Measurements from ENCODE around the gene DYNLRB1. TPM values are rescaled to one million over a fixed set of nuclear protein-coding genes. Genes with fewer than 3 reads are reported as not detected.

DYNLRB1 gene
- total and polyA plus RNA-seq, 2 of the 13 experiments (the other 11 are each of a cell fraction or from before 2014, with no cell fraction given): 140 to 244 TPM

- TF ChIP-seq, protein P1, sequence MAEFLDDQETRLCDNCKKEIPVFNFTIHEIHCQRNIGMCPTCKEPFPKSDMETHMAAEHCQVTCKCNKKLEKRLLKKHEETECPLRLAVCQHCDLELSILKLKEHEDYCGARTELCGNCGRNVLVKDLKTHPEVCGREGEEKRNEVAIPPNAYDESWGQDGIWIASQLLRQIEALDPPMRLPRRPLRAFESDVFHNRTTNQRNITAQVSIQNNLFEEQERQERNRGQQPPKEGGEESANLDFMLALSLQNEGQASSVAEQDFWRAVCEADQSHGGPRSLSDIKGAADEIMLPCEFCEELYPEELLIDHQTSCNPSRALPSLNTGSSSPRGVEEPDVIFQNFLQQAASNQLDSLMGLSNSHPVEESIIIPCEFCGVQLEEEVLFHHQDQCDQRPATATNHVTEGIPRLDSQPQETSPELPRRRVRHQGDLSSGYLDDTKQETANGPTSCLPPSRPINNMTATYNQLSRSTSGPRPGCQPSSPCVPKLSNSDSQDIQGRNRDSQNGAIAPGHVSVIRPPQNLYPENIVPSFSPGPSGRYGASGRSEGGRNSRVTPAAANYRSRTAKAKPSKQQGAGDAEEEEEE (CRISPR knock-in tag; IDR thresholded peaks at IDR 0.05; ENCODE audit: borderline replicate concordance): 0 out of 2 replicates have a peak, but pooled peaks have one; percentile 3
- TF ChIP-seq ZNF709 (CRISPR knock-in tag; IDR thresholded peaks at IDR 0.05) (peak; percentile 44; the same call in 1 of the 2 replicates), RBM39 (IDR thresholded peaks at IDR 0.05; ENCODE audit: low read depth, low read length, poor library complexity, severe bottlenecking) (peak; percentile 97), SP4 (CRISPR knock-in tag; IDR thresholded peaks at IDR 0.05) (peak; percentile 73; the same call in 1 of the 2 replicates), MTF2 (CRISPR knock-in tag; IDR thresholded peaks at IDR 0.05; ENCODE audit: borderline replicate concordance) (0 out of 2 replicates have a peak, but pooled peaks have one; percentile 81), ZNF383 (CRISPR knock-in tag; IDR thresholded peaks at IDR 0.05; ENCODE audit: borderline replicate concordance) (peak; percentile 75; the same call in 1 of the 2 replicates), CHCHD3 (CRISPR knock-in tag; IDR thresholded peaks at IDR 0.05) (no peak), STAT5B (CRISPR knock-in tag; IDR thresholded peaks at IDR 0.05) (peak; percentile 85; the same call in 1 of the 2 replicates), MAF1 (CRISPR knock-in tag; IDR thresholded peaks at IDR 0.05; ENCODE audit: borderline replicate concordance) (0 out of 2 replicates have a peak, but pooled peaks have one; percentile 55), HINFP (CRISPR knock-in tag; IDR thresholded peaks at IDR 0.05; ENCODE audit: low read depth) (no peak; the same call in 1 of the 2 replicates), JDP2 (CRISPR knock-in tag; IDR thresholded peaks at IDR 0.05; ENCODE audit: borderline replicate concordance) (no peak), ZSCAN21 (CRISPR knock-in tag; IDR thresholded peaks at IDR 0.05; ENCODE audit: borderline replicate concordance) (peak; percentile 75; the same call in 1 of the 2 replicates), ZMYM3 (CRISPR knock-in tag; IDR thresholded peaks at IDR 0.05) (no peak; the same call in 1 of the 2 replicates)
- TF ChIP-seq, protein P2, sequence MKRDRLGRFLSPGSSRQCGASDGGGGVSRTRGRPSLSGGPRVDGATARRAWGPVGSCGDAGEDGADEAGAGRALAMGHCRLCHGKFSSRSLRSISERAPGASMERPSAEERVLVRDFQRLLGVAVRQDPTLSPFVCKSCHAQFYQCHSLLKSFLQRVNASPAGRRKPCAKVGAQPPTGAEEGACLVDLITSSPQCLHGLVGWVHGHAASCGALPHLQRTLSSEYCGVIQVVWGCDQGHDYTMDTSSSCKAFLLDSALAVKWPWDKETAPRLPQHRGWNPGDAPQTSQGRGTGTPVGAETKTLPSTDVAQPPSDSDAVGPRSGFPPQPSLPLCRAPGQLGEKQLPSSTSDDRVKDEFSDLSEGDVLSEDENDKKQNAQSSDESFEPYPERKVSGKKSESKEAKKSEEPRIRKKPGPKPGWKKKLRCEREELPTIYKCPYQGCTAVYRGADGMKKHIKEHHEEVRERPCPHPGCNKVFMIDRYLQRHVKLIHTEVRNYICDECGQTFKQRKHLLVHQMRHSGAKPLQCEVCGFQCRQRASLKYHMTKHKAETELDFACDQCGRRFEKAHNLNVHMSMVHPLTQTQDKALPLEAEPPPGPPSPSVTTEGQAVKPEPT (CRISPR knock-in tag; IDR thresholded peaks at IDR 0.05; ENCODE audit: low read depth): peak; percentile 81; the same call in 1 of the 2 replicates
- TF ChIP-seq, protein P3, sequence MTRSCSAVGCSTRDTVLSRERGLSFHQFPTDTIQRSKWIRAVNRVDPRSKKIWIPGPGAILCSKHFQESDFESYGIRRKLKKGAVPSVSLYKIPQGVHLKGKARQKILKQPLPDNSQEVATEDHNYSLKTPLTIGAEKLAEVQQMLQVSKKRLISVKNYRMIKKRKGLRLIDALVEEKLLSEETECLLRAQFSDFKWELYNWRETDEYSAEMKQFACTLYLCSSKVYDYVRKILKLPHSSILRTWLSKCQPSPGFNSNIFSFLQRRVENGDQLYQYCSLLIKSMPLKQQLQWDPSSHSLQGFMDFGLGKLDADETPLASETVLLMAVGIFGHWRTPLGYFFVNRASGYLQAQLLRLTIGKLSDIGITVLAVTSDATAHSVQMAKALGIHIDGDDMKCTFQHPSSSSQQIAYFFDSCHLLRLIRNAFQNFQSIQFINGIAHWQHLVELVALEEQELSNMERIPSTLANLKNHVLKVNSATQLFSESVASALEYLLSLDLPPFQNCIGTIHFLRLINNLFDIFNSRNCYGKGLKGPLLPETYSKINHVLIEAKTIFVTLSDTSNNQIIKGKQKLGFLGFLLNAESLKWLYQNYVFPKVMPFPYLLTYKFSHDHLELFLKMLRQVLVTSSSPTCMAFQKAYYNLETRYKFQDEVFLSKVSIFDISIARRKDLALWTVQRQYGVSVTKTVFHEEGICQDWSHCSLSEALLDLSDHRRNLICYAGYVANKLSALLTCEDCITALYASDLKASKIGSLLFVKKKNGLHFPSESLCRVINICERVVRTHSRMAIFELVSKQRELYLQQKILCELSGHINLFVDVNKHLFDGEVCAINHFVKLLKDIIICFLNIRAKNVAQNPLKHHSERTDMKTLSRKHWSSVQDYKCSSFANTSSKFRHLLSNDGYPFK (CRISPR knock-in tag; IDR thresholded peaks at IDR 0.05; ENCODE audit: borderline replicate concordance): peak; percentile 86; the same call in 1 of the 2 replicates
- TF ChIP-seq, protein P4, sequence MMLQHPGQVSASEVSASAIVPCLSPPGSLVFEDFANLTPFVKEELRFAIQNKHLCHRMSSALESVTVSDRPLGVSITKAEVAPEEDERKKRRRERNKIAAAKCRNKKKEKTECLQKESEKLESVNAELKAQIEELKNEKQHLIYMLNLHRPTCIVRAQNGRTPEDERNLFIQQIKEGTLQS (CRISPR knock-in tag; IDR thresholded peaks at IDR 0.05): 0 out of 2 replicates have a peak, but pooled peaks have one; percentile 59
These were observed at the start of gene DYNLRB1 (continued) for GRCh38 chr20:34516247-34517113.

Data from HepG2 (cell line).